CD4-positive, alpha-beta memory T cell (primary cell): ENCODE measurements around the gene ATP7A. TPM values are rescaled to one million over a fixed set of nuclear protein-coding genes. Genes with fewer than 3 reads are reported as not detected.
"Not testable (repeated sequence)": the region's sequence is repeated elsewhere in the genome, so short reads cannot be mapped to it uniquely, and the experiment has no call there.

Experiments used
- CTCF ChIA-PET: fragments of 350-600 bp; sonication (Branson Sonifier 250); formaldehyde crosslinking; loops from one replicate; lab custom pipeline; 2021; ENCODE audit warnings: inconsistent platforms; ENCODE audit not compliant: partially characterized antibody; lab: Charles Lee
- POLR2A ChIA-PET: fragments of 350-600 bp; sonication (Branson Sonifier 250); formaldehyde crosslinking; loops from one replicate; lab custom pipeline; 2021; ENCODE audit not compliant: partially characterized antibody; lab: Charles Lee
- DNase-seq, 5 donors: peaks; one replicate each; pipeline versions ENCODE4 v3.0.0 to v3.0.0-alpha.2; 2020 to 2022; ENCODE audit warnings: mixed read lengths in 1 of 5
- H3K27ac ChIP-seq: one replicate; pipeline ENCODE4 v1.7.0; 2013; ENCODE audit warnings: low read depth, low read length
- H3K27me3 ChIP-seq: 2 replicates; pipeline ENCODE4 v1.7.0; 2013; ENCODE audit warnings: mild to moderate bottlenecking, low read length, moderate library complexity; ENCODE audit not compliant: insufficient read depth
- H3K36me3 ChIP-seq: 2 replicates; pipeline ENCODE4 v1.7.0; 2013; ENCODE audit warnings: mild to moderate bottlenecking, low read length, moderate library complexity; ENCODE audit not compliant: insufficient read depth
- H3K4me1 ChIP-seq: 2 replicates; pipeline ENCODE4 v1.7.0; 2013; ENCODE audit warnings: mild to moderate bottlenecking, low read length, moderate library complexity; ENCODE audit not compliant: insufficient read depth
- H3K4me3 ChIP-seq, 2 donors: one replicate each; pipeline ENCODE4 v1.7.0; 2013; ENCODE audit warnings: low read length in 2 of 2, mild to moderate bottlenecking in 1 of 2
- H3K9me3 ChIP-seq, 2 donors: one replicate each; pipeline ENCODE4 v1.7.0; 2013; ENCODE audit warnings: low read length in 2 of 2, control low read depth in 1 of 2; ENCODE audit not compliant: control insufficient read depth in 1 of 2
- H3K27ac Mint-ChIP-seq, 7 donors: one replicate each; pipeline ENCODE4 v1.8.0; 2020 to 2021; ENCODE audit warnings: mixed read lengths in 7 of 7, mild to moderate bottlenecking in 6 of 7, inconsistent platforms in 3 of 7, moderate library complexity in 3 of 7
- H3K27me3 Mint-ChIP-seq, 2 donors: one replicate each; pipeline ENCODE4 v1.8.0; 2020 to 2021; ENCODE audit warnings: mixed read lengths in 2 of 2
- H3K36me3 Mint-ChIP-seq, 2 donors: one replicate each; pipeline ENCODE4 v1.8.0; 2020 to 2021; ENCODE audit warnings: mixed read lengths in 2 of 2, inconsistent platforms in 1 of 2, mild to moderate bottlenecking in 1 of 2
- H3K4me1 Mint-ChIP-seq, 4 donors: one replicate each; pipeline ENCODE4 v1.8.0; 2020 to 2021; ENCODE audit warnings: mixed read lengths in 4 of 4, mild to moderate bottlenecking in 1 of 4
- H3K4me3 Mint-ChIP-seq, 8 donors: one replicate each; pipeline ENCODE4 v1.8.0; 2020 to 2021; ENCODE audit warnings: mixed read lengths in 8 of 8, mild to moderate bottlenecking in 7 of 8, moderate library complexity in 6 of 8, inconsistent platforms in 3 of 8
- H3K9me3 Mint-ChIP-seq, 8 donors: one replicate each; pipeline ENCODE4 v1.8.0; 2020 to 2021; ENCODE audit warnings: mixed read lengths in 8 of 8, mild to moderate bottlenecking in 5 of 8, inconsistent platforms in 3 of 8, moderate library complexity in 1 of 8
- intact Hi-C: fragments of 100-400 bp; cut with micrococcal nuclease; formaldehyde crosslinking; loops from one replicate; pipeline ENCODE4 v1.15.1; 2023
- polyA plus RNA-seq, 2 donors: library from polyadenylated mRNA; unstranded; fragments of 300-500 nt; fragmentation: Illumina TruSeq; gene quantifications; one replicate each; pipeline ENCODE4 v1.2.3, GENCODE V29; 2021
- total RNA-seq, 2 experiments: library from RNA; stranded (reverse); gene quantifications; one replicate each; pipeline ENCODE4 v1.2.3, GENCODE V29; 2021

ATP7A gene
- 10 to 100 TPM; 15.3 to 16.8 TPM for total RNA-seq
- 1 to 10 TPM; 3.2 to 6.5 TPM for polyA plus RNA-seq

DNA sequence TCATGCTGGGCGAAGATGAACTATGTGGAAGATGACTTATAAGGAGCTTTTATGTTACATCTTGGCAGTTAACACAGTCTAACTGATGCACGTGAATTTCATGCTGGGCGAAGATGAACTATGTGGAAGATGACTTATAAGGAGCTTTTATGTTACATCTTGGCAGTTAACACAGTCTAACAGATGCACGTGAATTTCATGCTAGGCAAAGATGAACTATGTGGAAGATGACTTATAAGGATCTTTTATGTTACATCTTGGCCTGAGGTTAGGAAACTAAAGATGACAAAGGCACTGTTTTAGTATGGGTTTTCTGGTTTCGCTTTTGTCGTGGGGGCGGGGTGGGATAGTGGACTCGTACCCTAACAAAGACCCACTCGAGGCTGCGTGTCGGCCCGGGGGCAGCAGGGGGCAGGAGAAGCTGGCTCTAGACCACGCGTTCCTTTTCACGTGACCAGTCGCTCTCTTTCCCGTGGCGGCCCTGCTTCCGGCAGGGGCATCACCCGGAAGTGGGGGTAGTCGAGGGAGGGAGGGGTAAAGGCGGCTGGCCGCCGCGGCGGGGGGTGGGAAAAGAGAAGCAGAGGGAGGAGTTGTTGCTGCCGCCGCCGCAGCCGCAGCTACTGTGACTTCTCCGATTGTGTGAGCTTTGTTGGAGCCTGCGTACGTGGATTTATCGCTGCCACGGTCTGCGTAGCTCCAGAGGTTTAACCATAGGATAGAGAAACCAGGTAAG is at the start of gene ATP7A:
ATP7A (plus strand) TSS at position 586 of the 733 bp plus-strand sequence. CDS start 60,949 bp downstream, outside the sequence.
- Histone ChIP-seq H3K27ac (peak within 1 kb of the TSS; percentile 82), H3K9me3 (no peaks in the 10 kb centered on the region), H3K4me3 (peak within 1 kb of the TSS; percentile 55 to 78), H3K4me1 (peaks cover 19% of the 10 kb centered on the region), H3K27me3 (no peaks in the 10 kb centered on the region), H3K36me3 (no peaks in the 10 kb centered on the region)
- peak; percentile 85 to 95 (median 91) for DNase-seq
- H3K4me3 Mint-ChIP-seq, result peak within 1 kb of the TSS; percentile 93 to 100 (median 96)
- ChIA-PET POLR2A (interaction anchor here (0.6 to 5.0 kb wide), 8 partner anchors 10 to 229 kb away, joined by 3 to 73 read pairs (median 4); partner anchors contain the start of genes COX7B, MAGT1, PGK1 and TAF9B), CTCF (interaction anchor here (1.1 to 3.6 kb wide), 5 partner anchors 9 to 114 kb away, joined by 3 to 41 read pairs (median 9); partner anchors contain the start of genes COX7B and MAGT1)
- H3K27me3 Mint-ChIP-seq, result no peaks in the 10 kb centered on the region
- H3K27ac Mint-ChIP-seq, result peak within 1 kb of the TSS; percentile 93 to 99 (median 98)
- H3K9me3 Mint-ChIP-seq, result no peaks in the 10 kb centered on the region
- peaks cover 0 to 3% of the 10 kb centered on the region in 2 donors for H3K36me3 Mint-ChIP-seq
- intact Hi-C loops, result loop anchor here (1.0 to 10.0 kb wide), 8 partner anchors 11 to 1361 kb away; partner anchors contain the start of genes ATRX, COX7B, CYSLTR1 and MAGT1
- H3K4me1 Mint-ChIP-seq, result peaks cover 10 to 31% (median 17%) of the 10 kb centered on the region in 4 donors

DNA sequence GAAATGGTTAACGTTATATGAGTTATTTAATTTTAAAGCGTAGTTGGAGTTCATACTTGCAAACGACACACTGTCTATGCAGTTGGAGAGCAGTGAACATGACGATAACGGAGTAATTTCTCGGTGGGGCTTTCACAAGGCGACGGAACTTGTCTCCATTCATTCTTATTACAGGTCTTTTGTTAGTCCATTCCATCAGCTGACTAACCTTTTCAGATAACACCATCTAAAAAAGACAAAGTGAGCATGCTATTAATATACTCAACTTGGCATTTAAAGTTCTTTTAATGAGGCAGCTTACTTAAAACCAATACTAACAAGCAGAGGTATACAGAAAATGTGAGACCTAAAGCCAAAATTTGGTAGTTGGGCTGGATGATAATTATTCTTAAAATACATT is 35.1 kb upstream of the ATP7A start:
- H3K36me3 Mint-ChIP-seq, result peaks cover 11 to 22% of the 10 kb centered on the region in 2 donors
- H3K4me1 Mint-ChIP-seq, result peaks cover 0 to 4% (median 3%) of the 10 kb centered on the region in 4 donors
- peak overlapping the region in 1 of 7 donors; percentile 17 for H3K27ac Mint-ChIP-seq
- Histone ChIP-seq H3K27me3 (no peaks in the 10 kb centered on the region), H3K9me3 (no peaks in the 10 kb centered on the region), H3K36me3 (no peaks in the 10 kb centered on the region), H3K27ac (no peak overlapping the region), H3K4me3 (no peak overlapping the region), H3K4me1 (no peaks in the 10 kb centered on the region)
- intact Hi-C loops, result no loop called here
- H3K9me3 Mint-ChIP-seq, result no peaks in the 10 kb centered on the region
- ChIA-PET CTCF (no interaction called here), POLR2A (no interaction called here)
- H3K27me3 Mint-ChIP-seq, result no peaks in the 10 kb centered on the region
- no peak for DNase-seq
- H3K4me3 Mint-ChIP-seq, result no peak overlapping the region

DNA sequence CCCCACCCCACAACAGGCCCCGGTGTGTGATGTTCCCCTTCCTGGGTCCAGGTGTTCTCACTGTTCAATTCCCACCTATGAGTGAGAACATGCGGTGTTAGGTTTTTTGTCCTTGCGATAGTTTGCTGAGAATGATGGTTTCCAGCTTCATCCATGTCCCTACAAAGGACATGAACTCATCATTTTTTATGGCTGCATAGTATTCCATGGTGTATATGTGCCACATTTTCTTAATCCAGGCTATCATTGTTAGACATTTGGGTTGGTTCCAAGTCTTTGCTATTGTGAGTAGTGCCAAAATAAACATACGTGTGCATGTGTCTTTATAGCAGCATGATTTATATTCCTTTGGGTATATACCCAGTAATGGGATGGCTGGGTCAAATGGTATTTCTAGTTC is 29.1 kb upstream of the ATP7A start:
- H3K27me3 Mint-ChIP-seq, H3K4me1 ChIP-seq, CTCF ChIA-PET, H3K9me3 ChIP-seq, H3K27ac ChIP-seq, H3K36me3 ChIP-seq, H3K27ac Mint-ChIP-seq, POLR2A ChIA-PET, H3K9me3 Mint-ChIP-seq, intact Hi-C loops, H3K4me3 Mint-ChIP-seq, H3K27me3 ChIP-seq, H3K4me3 ChIP-seq, H3K4me1 Mint-ChIP-seq, DNase-seq, H3K36me3 Mint-ChIP-seq: not testable (repeated sequence)

DNA sequence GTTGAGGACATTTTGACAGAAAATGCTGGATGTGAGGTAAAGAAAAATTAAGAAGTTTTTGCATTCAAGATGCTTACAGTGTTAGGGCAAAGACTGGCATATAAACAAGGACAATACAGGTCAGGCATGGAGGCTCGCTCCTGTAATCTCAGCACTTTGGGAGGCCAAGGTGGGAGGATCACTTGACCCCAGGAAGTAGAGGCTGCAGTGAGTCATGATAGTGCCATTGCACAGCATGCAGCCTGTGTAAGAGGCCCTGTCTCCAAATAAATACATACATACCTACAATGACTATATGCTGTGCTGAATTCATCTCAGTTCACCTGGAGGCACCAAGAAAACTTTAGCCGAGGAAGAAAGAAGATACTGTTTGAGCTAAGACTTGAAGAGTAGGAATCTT is 17.6 kb upstream of the ATP7A start:
- no peak overlapping the region for H3K4me3 ChIP-seq

DNA sequence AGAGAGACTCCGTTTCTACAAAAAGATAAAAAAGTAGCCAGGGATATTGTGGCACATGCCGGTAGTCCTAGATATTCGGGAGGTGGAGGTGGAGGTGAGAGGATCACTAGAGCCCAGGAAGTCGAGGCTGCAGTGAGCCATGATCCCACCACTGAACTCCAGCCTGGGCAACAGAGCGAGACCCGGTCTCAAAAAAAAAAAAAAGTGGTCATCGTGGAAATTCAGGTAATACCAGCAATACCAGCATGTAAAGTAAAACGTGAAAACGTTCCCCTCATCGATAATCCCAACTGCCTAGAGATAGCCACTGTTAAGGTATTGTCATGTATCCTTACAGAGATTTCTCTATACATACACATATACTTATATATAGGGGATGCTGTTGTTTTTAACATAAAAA is 16.8 kb upstream of the ATP7A start:
- no peaks in the 10 kb centered on the region for H3K27me3 Mint-ChIP-seq
- CTCF ChIA-PET, result interaction anchor here (2.8 kb wide), 1 partner anchor 17 kb away, joined by 7 read pairs; the partner anchor contains the start of gene ATP7A
- H3K27ac Mint-ChIP-seq, result peak overlapping the region in 5 of 7 donors; percentile 1 to 100 (median 97)

More for the DNA sequence above, 17.6 kb upstream of the ATP7A start:
- Mint-ChIP-seq H3K4me1 (peaks cover 6 to 44% (median 18%) of the 10 kb centered on the region in 4 donors), H3K36me3 (peaks cover 3 to 15% of the 10 kb centered on the region in 2 donors), H3K27me3 (no peaks in the 10 kb centered on the region), H3K9me3 (no peaks in the 10 kb centered on the region), H3K27ac (peak overlapping the region in 4 of 7 donors; percentile 1 to 36 (median 27)), H3K4me3 (peak overlapping the region in 5 of 8 donors; percentile 29 to 94 (median 56))
- peaks cover 18% of the 10 kb centered on the region for H3K4me1 ChIP-seq
- no peaks in the 10 kb centered on the region for H3K27me3 ChIP-seq
- ChIA-PET CTCF (no interaction called here), POLR2A (no interaction called here)
- H3K27ac ChIP-seq, result no peak overlapping the region
- intact Hi-C loops, result loop anchor here (10.0 kb wide), 3 partner anchors 622 to 1252 kb away; partner anchors contain the start of genes GPR174 and P2RY10
- H3K36me3 ChIP-seq, result no peaks in the 10 kb centered on the region
- no peaks in the 10 kb centered on the region for H3K9me3 ChIP-seq
- DNase-seq, result no peak

DNA sequence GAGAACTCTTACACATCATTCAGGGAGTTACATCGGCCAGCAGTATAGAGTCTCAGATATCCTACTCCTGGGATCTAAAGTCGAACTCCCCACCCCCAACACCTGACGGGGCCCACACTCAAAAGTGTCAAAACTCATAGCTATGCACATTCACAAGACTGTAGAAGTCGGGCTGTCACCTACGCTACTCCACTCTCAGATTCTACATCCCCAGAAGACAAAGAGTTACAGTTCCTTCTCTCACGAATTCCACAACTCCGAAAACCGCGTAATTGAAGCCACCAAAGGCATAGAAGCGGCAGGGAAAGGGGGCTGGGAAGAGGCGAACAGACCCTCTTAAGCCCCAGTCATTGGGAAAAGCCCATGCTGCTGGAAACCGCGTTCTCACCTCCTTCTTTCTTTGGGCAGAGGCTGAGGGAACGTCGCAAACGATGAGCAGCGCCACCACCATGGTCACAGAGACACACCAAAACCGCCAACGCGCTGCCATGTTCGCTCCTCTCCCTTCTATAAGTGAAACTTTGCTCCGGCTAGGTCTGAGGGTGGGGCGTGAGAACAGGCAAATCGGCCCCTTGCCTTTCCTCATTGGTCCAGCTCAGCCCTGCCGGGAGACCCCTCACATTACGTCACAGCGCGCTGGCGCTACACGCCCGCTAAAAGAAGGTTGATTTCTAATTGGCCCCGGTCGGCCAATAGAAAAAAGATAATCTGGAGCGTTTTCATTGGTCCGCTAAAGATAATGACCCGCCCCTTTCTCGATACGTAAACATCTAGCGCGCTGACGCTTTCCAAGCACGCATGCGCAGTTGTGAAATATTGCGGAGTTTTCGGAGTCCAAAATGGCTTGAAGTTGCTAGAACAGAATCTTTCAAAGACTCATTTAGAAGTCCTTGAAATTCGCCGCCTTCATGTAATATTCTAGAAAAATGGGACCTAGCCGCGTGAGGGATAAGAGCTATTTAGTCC is 15.3 kb upstream of the ATP7A start, which contains the start of gene MAGT1:
MAGT1 (minus strand) TSS at position 515 of the 966 bp plus-strand sequence; CDS start at position 490, 25 bp downstream.
- Mint-ChIP-seq H3K27ac (peak within 1 kb of the TSS; percentile 96 to 100 (median 98)), H3K36me3 (peaks cover 0 to 15% of the 10 kb centered on the region in 2 donors), H3K4me1 (peaks cover 6 to 53% (median 16%) of the 10 kb centered on the region in 4 donors), H3K4me3 (peak within 1 kb of the TSS; percentile 87 to 97 (median 93)), H3K27me3 (no peaks in the 10 kb centered on the region), H3K9me3 (no peaks in the 10 kb centered on the region)
- CTCF ChIA-PET, result interaction anchor here (1.1 to 2.8 kb wide), 3 partner anchors 15 to 1616 kb away, joined by 3 to 7 read pairs (median 3); partner anchors contain the start of gene ATP7A
- Histone ChIP-seq H3K36me3 (no peaks in the 10 kb centered on the region), H3K4me1 (peaks cover 18% of the 10 kb centered on the region), H3K27me3 (no peaks in the 10 kb centered on the region), H3K9me3 (no peaks in the 10 kb centered on the region), H3K4me3 (peak within 1 kb of the TSS; percentile 81 to 88), H3K27ac (peak within 1 kb of the TSS; percentile 97)
- DNase-seq, result peak; percentile 87 to 98 (median 95)
- POLR2A ChIA-PET, result interaction anchor here (0.6 to 2.7 kb wide), 7 partner anchors 15 to 1473 kb away, joined by 3 to 15 read pairs (median 3); partner anchors contain the start of genes ATP7A and ATRX
- intact Hi-C loops, result loop anchor here (1.0 to 10.0 kb wide), 6 partner anchors 15 to 1250 kb away; partner anchors contain the start of genes ATP7A, GPR174, P2RY10 and PGK1

More for the DNA sequence above, 16.8 kb upstream of the ATP7A start:
- Mint-ChIP-seq H3K9me3 (no peaks in the 10 kb centered on the region), H3K4me3 (peak overlapping the region in 7 of 8 donors; percentile 22 to 97 (median 91)), H3K4me1 (peaks cover 6 to 44% (median 18%) of the 10 kb centered on the region in 4 donors), H3K36me3 (peaks cover 3 to 15% of the 10 kb centered on the region in 2 donors)
- Histone ChIP-seq H3K27ac (no peak overlapping the region), H3K4me3 (no peak overlapping the region), H3K9me3 (no peaks in the 10 kb centered on the region), H3K36me3 (no peaks in the 10 kb centered on the region), H3K27me3 (no peaks in the 10 kb centered on the region), H3K4me1 (peaks cover 18% of the 10 kb centered on the region)
- POLR2A ChIA-PET, result interaction anchor here (2.7 kb wide), 1 partner anchor 16 kb away, joined by 15 read pairs; the partner anchor contains the start of gene ATP7A
- no peak for DNase-seq
- intact Hi-C loops, result loop anchor here (10.0 kb wide), 3 partner anchors 621 to 1251 kb away; partner anchors contain the start of genes GPR174 and P2RY10
